NCI-H226 (cell line): ENCODE data around the gene PLA2G6.
A peak's percentile ranks its signal among the peaks of the same experiment; 100 is the strongest.

Source experiments
- DNase-seq: peaks from one replicate; pipeline ENCODE4 v3.0.0-alpha.2; 2015

Gene PLA2G6

DNA sequence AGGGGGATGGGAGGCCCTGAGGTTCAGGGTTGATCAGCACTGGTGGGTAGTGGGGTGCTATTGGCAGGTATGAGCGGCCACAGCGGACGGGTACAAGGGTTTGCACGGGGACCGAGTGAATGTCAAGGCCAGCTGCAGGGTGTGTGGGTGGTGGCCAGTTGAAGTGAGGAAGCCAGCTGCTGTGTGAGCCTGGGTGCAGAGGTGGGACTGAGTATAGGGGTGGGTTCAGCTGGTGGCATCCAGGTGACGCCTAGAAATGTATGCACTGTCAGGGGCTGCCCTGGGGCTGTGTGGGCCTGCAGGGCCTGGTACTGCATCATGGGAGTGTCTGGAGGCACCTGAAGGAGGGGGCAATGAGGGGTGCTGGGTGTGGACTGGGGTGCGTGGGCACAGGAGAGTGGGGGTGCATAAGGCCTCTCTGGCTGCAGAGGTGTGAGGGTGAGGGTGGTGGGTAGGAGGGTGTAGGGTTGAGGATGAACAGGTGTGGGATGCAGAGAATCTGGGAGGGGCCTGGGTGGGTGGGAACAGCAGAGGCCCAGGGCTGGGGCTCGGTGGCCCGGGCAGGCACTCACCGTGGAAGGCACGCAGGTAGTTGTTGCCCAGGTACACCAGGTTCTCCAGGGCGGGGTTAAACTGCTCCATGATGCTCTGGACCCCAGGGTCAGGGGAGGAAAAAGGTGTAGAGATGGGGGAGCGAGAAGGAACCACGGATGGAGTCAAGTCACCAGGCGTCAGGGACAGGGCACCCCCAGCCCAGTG lies 72.9 kb downstream of the PLA2G6 start:
- no peak for DNase-seq

DNA sequence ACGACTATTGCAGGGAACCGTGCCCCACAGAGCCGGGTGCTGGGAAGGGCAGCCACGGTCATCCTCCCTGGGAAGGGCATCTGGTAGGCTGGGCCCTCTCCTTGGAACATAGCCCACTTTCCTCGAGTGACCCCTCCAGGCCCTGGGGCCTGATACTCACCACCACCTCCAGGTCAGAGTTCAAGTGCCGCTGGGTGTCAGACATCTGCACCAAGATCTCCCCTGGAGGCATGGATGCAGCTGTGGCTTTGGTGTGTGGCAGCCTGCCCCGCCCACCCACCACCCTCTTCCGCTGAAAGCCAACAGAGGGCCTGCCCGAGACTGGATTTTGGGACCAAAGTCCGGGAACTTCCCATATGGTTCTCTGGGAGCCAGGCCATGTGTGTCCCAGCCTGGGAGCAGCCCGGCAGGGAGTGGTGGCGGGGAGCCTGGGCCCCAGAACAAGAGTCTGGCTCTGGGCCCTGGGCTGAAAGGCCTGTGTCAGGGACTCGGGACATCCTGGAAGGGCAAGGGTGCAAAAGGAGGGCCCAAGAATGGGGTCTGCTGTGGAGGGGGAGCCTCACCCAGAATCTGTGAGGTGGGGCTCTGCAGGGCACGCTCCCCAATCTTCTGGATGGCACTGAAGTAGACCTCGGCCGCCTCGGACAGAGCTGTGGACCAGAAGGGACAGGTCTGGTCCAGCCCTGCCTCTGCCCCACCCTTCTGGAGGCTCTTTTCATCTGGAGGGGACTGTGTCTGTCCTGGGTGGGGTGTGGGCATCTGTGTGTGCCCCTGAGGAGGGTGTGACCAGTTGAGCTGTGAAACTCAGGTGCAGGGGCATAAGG lies 73.7 kb downstream of the PLA2G6 start:
- DNase-seq: no peak

DNA sequence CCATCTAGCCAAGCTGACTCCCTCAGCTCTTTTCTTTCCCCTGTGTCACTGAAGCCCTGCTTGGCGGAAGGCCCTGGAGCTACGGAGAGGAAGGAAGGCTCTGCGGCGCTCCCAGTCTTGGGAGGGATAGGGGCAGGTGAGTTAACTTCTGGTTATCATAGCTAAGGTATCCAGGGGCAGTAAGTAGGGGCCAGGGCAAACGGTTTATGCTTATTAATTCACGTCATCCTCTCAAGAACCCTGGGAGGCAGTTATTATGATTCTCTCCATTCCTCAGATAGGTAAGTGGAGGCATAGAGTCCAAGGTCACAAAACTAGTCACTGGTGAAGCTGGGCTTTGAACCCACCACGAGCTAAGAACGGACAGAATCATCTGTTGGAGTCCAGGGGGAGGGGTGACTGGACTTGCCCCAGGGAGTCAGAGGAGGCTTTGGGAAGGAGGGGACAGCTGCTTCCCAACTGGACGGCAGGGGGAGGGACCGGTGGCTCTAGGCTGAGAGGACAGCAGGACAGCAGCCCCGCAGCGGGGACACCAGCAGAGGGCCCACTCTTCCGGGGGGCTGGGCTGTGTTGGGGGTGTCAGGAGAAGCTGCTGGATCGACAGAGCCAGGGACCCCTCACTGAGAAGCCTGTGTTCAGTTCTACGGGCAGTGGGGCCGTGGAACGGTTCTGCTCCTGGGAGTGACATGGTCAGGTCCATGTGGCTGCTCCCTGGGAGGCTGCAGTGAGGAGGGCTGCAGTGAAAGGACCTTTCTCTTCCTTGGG lies 74.6 kb downstream of the PLA2G6 start:
- DNase-seq: no peak

DNA sequence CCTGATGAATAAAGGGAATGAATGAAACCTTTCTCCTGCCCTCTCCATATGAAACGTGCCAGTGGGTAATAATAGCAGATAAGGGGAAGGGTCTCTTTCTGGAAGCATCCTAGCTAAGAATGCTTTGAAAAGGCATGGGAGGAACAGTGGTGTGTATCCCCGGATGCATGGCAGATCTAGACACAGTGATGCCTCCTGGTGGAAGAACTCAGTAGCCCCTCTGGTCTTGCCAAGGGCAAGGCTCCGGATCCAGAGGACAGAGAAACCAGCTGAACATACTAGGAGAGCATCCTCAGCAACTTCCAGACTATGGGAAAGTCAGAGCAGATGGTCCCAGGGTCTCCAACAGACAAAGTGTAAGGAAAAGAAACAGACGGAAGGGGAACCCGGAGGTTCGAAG lies 77.5 kb downstream of the PLA2G6 start:
- DNase-seq: no peak

DNA sequence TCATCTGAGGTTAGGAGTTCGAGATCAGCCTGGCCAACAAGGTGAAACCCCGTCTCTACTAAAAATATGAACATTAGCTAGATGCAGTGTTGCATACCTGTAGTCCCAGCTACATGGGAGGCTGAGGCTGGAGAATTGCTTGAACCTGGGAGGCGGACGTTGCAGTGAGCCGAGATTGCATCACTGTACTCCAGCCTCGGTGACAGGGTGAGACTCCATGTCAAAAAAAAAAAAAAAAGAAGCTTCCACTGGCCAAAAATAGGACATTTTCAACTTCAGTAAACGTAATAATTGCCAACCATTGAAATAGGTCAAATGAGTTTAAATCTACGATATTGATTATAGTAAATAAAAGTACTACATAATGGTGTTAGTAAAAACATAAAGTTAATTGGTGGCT lies 78.0 kb downstream of the PLA2G6 start:
- DNase-seq: no peak

DNA sequence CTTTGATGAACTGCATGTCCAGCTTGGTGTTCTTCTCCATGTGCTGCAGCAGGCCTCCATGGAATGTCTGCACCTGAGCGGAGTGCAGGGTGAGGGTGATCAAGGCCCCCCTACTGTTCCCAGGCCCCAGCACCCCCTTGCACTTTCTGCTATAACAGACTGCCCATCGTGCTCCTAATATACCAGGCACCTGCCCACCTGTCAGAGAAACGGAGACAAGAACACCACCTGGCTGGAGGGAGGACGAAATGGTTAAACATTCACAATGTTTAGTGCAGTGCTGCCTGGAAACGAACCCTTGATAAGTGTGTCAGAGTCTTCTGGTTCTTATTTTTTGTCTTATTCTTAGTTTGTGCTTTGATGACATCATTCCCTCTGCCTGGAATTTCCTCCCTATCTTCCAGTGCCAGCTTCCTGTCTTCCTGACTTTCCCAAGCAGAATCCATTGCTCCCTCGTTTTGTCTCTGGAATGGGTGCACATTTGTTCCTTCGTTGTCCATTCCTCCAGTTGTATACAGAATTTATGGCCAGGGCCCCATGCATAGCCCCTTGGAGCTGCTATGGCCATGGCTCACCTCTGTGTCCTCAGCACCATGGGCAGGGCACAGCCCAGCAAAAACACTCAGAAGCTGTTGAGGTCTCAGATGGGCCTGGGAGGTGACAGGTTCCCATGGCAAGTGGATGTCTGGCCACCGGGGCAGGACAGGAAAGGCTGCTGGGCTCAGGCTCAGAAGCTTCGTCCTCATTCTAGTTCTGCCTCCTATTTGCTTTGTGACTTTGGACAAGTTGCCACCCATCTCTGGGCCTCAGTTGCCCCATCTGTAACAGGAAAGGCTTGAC lies 83.0 kb downstream of the PLA2G6 start:
- DNase-seq: peak; percentile 55

DNA sequence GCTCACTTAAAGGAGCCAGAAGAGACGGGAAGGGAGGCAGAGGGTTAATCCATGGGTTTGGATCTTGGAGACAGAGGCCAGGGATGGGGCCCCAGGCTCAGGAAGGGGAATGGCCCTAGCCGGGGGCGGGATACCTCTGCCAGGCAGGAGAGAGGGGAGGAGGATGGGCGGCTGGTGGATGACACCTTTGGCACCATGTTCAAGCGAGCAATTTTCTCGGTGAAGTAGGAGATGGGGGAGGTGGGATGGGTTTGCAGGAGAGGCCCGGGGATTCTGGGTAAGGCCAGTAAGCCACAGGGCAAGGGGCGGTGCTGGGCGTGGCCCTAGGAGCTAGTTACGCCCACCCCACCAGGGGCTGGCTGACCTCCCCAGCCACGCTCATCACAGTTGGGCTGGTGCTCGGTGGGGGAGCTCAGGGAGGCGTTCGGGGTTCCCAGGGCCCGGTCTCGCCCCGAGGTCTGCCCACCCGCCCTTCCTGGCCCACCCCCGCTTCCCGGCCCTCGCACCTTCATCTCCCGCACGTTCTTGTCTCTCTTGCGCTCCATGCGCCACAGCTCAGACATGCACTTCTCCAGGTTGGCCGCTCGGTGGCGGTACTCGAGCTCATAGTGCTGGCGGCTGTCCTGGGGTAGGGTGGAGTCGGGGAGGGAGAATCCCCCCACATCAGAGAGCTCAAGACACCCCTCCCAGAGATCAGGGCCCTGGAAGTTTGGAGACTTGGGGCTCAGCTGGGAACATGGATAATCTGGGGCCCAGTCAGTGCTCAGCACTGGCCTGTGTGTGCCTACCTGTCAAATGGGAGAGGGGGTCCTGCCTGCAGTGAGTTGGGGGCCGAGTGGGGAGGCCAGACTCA lies 83.8 kb downstream of the PLA2G6 start:
- DNase-seq: no peak

DNA sequence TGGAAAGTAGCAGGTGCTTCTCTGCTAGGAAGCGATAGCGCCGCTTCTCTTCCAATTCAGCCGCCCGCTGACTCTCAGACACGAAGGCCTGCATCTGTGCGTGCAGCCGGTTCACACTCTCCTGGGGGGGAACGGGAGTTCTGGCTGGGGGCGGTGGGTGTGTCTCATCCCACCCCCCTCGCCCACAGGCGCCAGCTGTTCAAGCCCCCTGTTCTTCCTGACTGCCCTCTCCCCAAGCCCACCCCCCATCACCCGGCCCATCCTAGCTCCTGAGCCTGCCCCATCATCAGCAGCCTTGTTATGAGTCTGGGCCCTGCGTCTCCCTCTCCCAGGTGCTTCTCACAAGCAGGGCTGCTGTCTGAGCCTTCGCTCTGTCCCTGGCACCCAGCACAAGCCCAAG lies 84.6 kb downstream of the PLA2G6 start:
- no peak for DNase-seq

DNA sequence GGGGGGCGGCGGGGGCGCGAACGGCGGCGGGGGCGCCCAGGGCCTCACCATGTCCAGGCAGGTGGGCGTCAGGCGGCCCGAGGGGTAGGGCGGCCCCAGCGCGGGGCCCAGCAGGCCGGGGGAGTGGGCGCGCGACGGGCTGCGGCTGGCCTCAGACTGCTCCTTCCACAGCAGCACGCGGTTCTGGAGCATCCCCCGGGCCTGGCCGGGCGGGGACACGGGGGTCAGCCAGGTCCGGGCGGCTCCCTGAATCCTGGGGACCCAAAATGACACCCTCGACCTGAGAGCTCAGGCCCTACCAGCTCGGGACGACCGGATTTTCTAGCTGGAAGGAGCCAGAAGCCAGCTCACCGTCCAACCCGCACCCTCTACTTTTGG lies 92.2 kb downstream of the PLA2G6 start:
- no peak for DNase-seq

DNA sequence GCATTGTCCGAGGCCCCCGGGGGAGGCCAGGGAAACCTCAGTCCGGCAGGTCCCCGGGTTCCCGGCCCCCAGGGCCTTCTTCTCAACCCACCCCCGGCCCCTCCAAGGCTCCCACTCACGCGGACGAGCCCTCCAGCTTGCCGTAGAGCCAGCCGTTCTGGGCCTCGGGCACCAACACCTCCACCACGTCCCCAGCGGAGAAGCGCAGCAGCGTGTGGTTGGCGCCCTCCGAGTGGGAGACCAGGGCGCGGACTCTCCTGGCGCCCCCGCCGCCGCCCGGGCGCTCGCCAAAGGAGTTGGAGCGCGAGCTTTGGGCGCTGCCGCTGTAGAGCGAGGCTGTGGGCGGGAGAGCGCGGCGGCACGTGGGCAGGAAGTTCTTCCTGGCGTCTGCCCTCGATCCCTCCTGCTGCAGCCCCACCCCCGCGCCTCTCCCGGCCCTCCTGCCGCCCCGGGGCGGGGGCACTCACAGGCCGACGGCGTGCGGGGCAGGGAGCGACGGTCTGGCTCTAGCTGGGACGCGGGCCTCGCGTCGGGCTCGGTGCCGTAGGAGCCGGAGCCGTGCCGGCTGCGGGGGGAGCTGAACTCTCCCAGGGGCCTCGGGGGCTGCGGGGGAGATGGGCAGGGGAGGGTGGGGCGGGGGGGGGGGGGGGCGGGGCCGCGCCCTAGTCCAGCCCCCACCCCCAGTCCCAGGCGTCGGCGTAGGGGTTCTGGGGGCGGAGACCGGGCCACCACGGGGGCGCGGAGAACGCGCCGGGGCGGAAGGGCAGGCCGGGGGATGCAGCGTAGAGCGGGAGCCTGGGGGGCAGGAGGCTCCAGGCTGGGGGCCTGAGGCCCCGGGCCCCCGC lies 92.8 kb downstream of the PLA2G6 start:
- peak; percentile 14 for DNase-seq

DNA sequence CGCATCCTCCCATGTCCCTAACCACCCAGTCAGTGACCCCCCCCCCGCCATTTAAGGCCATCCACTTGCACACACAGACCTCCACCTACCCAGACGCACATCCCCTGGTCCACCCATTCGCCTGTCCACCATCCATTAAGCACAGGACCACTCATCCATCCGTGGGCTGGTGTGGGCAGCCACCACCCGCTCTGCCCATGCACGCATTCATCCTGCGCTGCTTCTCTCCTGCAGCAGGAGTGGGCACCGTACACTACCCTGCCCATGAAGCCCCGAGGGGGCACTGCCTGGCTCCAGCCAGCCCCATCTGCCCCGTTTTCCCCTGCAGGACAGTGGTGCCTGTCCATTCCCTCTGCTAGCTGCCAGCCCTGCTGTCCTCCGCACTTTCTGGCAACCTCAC lies 93.8 kb downstream of the PLA2G6 start:
- no peak for DNase-seq

DNA sequence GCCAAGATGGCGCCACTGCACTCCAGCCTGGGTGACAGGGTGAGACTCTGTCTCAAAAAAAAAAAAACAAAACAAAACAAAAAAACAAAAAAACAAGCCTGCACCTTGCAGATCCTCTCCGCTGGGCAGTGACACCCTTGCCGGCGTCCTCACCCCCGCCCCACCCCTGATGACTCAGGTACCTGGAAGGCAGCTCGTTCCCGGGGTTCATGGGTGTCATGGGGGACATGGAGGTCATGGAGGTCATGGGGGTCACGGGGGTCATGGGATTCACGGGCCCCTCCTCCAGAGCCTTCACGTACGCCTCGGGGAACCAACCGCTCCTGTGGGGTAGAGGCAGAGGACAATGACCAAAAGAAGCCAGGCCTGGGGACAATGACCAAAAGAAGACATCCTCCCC lies 94.7 kb downstream of the PLA2G6 start:
- no peak for DNase-seq

DNA sequence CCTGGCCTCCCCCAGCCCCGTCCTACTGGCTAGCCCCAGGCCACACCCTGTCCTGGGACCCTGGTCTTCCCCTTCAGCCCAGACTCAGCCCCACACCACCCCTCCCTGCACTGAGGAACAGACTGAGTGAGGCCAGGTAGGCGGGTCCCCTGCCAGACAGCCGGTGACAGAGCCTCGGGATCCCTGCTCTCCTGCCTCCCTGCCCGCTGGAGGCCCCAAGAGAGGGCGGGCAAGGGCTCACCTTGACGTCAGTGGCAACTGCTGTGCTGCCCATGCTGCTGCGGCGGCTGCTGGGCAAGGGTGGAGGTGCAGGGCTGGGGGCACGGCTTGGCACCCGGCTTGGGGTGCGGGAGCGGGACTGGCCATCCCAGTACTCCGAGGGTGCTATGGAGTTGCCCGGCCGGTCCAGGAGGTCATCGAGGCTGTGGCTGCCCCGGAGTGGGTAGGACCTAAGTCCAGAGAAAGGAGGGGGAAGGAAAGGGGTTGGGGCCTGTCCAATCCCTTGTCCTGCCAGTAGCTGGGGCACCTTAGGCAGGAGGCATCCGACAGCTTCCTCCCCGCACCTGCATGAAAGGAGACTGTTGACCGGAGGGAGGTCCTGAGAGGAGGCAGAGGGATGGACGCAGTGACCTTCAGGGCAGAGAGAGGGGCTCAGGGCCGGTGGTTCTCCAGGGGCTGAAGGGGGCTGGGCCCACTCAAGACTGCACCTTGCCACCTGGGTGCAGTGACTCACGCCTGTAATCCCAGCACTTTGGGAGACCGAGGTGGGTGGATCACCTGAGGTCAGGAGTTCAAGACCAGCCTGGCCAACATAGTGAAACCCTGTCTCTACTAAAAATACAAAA lies 95.4 kb downstream of the PLA2G6 start:
- no peak for DNase-seq

DNA sequence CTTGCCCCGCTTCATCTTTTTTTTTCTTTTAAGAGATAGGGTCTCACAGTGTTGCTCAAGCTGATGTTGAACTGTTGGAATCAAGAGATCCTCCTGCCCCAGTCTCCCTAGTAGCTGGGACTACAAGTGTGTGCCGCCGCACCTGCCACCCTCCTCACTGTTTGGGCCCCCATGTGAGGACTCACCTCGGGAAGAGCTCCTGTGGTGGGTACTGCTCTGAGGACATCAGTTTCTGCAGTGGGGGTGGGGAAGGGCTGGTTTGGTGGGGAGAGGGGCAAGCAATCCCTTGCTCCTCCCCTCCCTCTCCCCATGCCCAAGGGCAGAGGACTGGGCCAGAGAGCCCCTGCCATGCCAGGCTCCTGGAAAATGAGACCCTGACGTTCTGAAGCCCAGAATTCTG lies 96.1 kb downstream of the PLA2G6 start:
- DNase-seq: no peak

DNA sequence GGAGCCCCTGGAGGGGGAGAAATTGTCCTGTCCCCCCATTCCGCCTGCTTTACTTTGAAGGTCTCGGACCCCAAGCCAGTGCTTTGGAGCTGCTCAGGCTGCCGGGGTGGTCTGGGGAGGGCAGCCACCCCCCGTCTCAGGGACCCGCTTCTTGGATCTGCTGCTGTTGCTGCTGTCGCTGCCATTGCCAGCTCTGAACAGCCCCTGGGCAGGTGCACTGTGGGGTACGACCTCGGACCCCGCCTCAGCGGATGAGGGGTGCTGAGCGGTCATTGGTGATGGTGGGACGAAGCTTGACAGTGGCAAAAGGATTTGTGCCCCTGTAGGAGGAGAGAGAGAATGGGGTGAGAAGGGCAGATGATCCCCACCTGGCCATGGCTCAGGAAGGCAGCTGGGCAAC lies 96.6 kb downstream of the PLA2G6 start:
- DNase-seq: no peak

DNA sequence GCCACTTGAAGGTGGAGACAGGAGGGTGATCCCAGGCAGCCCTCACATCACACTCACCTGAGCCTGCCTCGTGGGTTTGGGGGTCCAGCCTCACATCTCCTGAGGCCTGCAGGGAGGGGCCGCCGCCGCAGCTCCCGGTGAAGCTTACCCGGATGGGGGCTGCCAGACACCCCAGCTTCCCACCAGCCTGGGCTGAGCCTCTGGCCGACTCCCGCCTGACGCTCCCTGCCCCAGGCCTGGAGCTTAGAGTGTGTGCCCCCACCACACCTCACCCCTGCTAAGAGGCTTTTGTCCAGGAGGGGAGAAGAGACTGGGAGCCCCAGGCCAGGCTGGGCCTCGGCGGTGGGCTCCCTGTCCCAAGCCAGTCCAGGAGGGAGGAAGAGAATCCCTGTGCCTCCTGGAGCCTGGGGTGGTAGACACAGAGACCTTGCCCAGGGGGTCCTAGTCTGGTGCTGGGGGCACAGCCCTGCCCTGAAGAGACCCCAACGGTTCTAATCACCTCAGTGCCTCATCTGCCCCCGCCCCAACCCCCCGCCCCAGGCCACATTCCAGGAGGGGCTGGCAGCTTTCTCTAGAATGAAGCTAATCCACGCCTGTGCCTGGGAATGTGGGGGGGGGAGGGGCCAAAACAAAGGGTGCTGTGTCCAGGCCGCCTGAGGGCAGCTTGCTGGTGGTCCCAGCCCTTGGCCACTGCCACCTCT lies 97.5 kb downstream of the PLA2G6 start, which contains the start of gene SLC16A8:
SLC16A8 (minus strand) TSS at position 254 of the 701 bp plus-strand sequence. CDS start 1,311 bp downstream, outside the sequence.
- no peak for DNase-seq

DNA sequence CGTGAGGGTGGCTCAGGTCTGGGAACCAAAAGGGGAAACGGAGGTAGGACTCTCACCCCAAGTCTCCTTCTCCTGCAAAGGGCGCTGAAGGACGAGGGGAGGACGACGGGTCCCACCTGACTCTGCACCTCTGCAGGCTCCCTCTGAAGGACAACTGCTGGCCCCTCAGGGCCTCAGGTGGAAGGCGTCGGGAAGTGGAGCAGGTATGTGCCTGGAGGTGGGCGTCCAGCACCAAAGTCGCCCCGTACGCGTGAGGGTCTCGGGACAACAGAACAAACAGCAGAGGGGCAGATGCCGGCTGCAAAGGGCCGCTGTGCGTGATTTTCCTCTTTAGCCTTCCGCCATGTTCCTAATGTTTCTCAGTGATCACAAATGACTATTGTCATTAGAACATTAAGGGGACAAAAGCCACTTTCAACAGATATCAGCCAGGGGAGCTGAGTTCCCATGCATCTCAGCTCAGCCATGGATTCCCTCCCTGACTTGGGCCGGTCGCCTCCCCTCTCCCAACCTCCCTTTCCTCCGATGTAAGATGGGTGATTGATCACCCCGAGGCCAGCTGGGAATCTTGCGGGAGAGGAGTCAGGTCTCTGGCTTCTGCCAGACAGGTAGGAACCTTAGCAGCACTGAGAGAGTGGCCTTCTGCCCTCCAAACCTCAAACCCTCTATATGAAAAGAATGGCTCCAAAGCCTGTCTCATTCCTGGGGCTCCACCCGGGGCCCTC lies 98.5 kb downstream of the PLA2G6 start:
- no peak for DNase-seq
